Measurements from ENCODE around the gene RNGTT. TPM values are rescaled to one million over a fixed set of nuclear protein-coding genes. Genes with fewer than 3 reads are reported as not detected.
"Not testable (repeated sequence)": the region's sequence is repeated elsewhere in the genome, so short reads cannot be mapped to it uniquely, and the experiment has no call there.

RNGTT gene
- total RNA-seq, 1 donor from 2014 or later, result 28.4 TPM

GRCh38 chr6:88910922-88911778, 52.3 kb downstream of the RNGTT start:
- no peak for DNase-seq

- DNase-seq, result no peak
Measured at GRCh38 chr6:88908598-88909548, 54.5 kb downstream of the RNGTT start.

GRCh38 chr6:88907148-88907547, 56.3 kb downstream of the RNGTT start:
- not testable (repeated sequence) for DNase-seq

- DNase-seq, result no peak
Measured at GRCh38 chr6:88899569-88900316, 63.7 kb downstream of the RNGTT start.

- no peak for DNase-seq
Measured at GRCh38 chr6:88895911-88896310, 67.5 kb downstream of the RNGTT start.

- DNase-seq, result no peak
Measured at GRCh38 chr6:88890860-88891845, 72.3 kb downstream of the RNGTT start.

GRCh38 chr6:88890394-88890793, 73.0 kb downstream of the RNGTT start:
- peak; percentile 12 for DNase-seq

GRCh38 chr6:88884361-88884760, 79.1 kb downstream of the RNGTT start:
- DNase-seq, result no peak

- DNase-seq, result no peak
Measured at GRCh38 chr6:88882536-88882935, 80.9 kb downstream of the RNGTT start.

- no peak for DNase-seq
Measured at GRCh38 chr6:88881451-88881850, 82.0 kb downstream of the RNGTT start.

GRCh38 chr6:88880021-88880420, 83.4 kb downstream of the RNGTT start:
- no peak for DNase-seq

GRCh38 chr6:88877893-88878292, 85.5 kb downstream of the RNGTT start:
- no peak for DNase-seq

- no peak for DNase-seq
Measured at GRCh38 chr6:88872962-88873361, 90.5 kb downstream of the RNGTT start.

- DNase-seq, result no peak
Measured at GRCh38 chr6:88871498-88871897, 91.9 kb downstream of the RNGTT start.

- peak; percentile 85 for DNase-seq
Measured at GRCh38 chr6:88870717-88871330, 92.6 kb downstream of the RNGTT start.

GRCh38 chr6:88869263-88870020, 94.0 kb downstream of the RNGTT start:
- DNase-seq, result no peak

GRCh38 chr6:88867841-88868731, 95.3 kb downstream of the RNGTT start:
- no peak for DNase-seq

GRCh38 chr6:88866856-88867255, 96.6 kb downstream of the RNGTT start:
- DNase-seq, result no peak

- no peak for DNase-seq
Measured at GRCh38 chr6:88865275-88865674, 98.1 kb downstream of the RNGTT start.
